SK-N-SH treated with all-trans-retinoic acid at 6 μM for 48 hours (cell line): Measurements from ENCODE around the gene ABHD17C.

Experiments
- PPARA ChIP-seq: fragments of 250-450 bp; sonication (Bioruptor Pico); IDR thresholded peaks from 2 replicates; pipeline ENCODE4 v1.5.0; 2020; ENCODE audit warnings: mild to moderate bottlenecking, borderline replicate concordance
- RARB ChIP-seq: fragments of 250-450 bp; sonication (Bioruptor Pico); IDR thresholded peaks from 2 replicates; pipeline ENCODE4 v1.8.0; 2021; ENCODE audit warnings: mild to moderate bottlenecking, moderate library complexity
- SNAI2 ChIP-seq: fragments of 250-450 bp; sonication (Bioruptor Pico); IDR thresholded peaks from 2 replicates; pipeline ENCODE4 v1.5.0; 2020; ENCODE audit warnings: mild to moderate bottlenecking, moderate library complexity
- TOX ChIP-seq: fragments of 250-450 bp; sonication (Bioruptor Pico); IDR thresholded peaks from 2 replicates; pipeline ENCODE4 v1.8.0; 2021; ENCODE audit warnings: mild to moderate bottlenecking, moderate library complexity, borderline replicate concordance

GRCh38 chr15:80685628-80686027, 9.5 kb upstream of the ABHD17C start:
- TF ChIP-seq RARB (CRISPR knock-in tag), result no peak
- no peak for TF ChIP-seq SNAI2 (CRISPR knock-in tag)
- no peak for TF ChIP-seq PPARA (CRISPR knock-in tag)
- TF ChIP-seq TOX (CRISPR knock-in tag), result no peak
